ENCODE measurements around the gene BCAS3.

BCAS3 gene

GRCh38 chr17:61175298-61176142 lies 497.9 kb downstream of the BCAS3 start:
- TF ChIP-seq CTCF (IDR thresholded peaks at IDR 0.05) (no peak), ZFX (IDR thresholded peaks at IDR 0.05; ENCODE audit: borderline replicate concordance) (no peak)
- H3K27ac ChIP-seq, result no peak overlapping the region

GRCh38 chr17:61177351-61177750 lies 499.7 kb downstream of the BCAS3 start:
- TF ChIP-seq CTCF (IDR thresholded peaks at IDR 0.05) (no peak), ZFX (IDR thresholded peaks at IDR 0.05; ENCODE audit: borderline replicate concordance) (no peak)
- no peak overlapping the region for H3K27ac ChIP-seq

GRCh38 chr17:61178284-61178683 lies 500.6 kb downstream of the BCAS3 start:
- H3K27ac ChIP-seq, result no peak overlapping the region

GRCh38 chr17:61179380-61179806 lies 501.7 kb downstream of the BCAS3 start:
- H3K27ac ChIP-seq, result no peak overlapping the region
- no peak for TF ChIP-seq ZFX (IDR thresholded peaks at IDR 0.05; ENCODE audit: borderline replicate concordance)
- no peak for TF ChIP-seq CTCF (IDR thresholded peaks at IDR 0.05)

More at GRCh38 chr17:61178284-61178683, 500.6 kb downstream of the BCAS3 start:
- TF ChIP-seq CTCF (IDR thresholded peaks at IDR 0.05) (no peak), ZFX (IDR thresholded peaks at IDR 0.05; ENCODE audit: borderline replicate concordance) (no peak)

- TF ChIP-seq ZFX (IDR thresholded peaks at IDR 0.05; ENCODE audit: borderline replicate concordance), result no peak
- no peak for TF ChIP-seq CTCF (IDR thresholded peaks at IDR 0.05)
- H3K27ac ChIP-seq, result no peak overlapping the region
Measured at GRCh38 chr17:61183793-61184192, 506.1 kb downstream of the BCAS3 start.

- H3K27ac ChIP-seq, result no peak overlapping the region
- TF ChIP-seq CTCF (IDR thresholded peaks at IDR 0.05), result no peak
- TF ChIP-seq ZFX (IDR thresholded peaks at IDR 0.05; ENCODE audit: borderline replicate concordance), result no peak
Measured at GRCh38 chr17:61185385-61185784, 507.7 kb downstream of the BCAS3 start.

GRCh38 chr17:61187038-61187437 lies 509.4 kb downstream of the BCAS3 start:
- no peak for TF ChIP-seq CTCF (IDR thresholded peaks at IDR 0.05)
- no peak overlapping the region for H3K27ac ChIP-seq
